Skin epidermis (tissue), 12 donors: ENCODE measurements around the gene AFF3.

Experiments
- H3K27ac ChIP-seq, 21 experiments: fragments of 200-600 bp; sonication (generic) in 11 of 21; one replicate each; pipeline ENCODE4 v1.5.0; 2020; ENCODE audit warnings: mild to moderate bottlenecking in 3 of 21, inconsistent platforms in 2 of 21, moderate library complexity in 2 of 21
- H3K4me3 ChIP-seq, 7 experiments: fragments of 200-600 bp; sonication (generic) in 2 of 7; one replicate each; pipeline ENCODE4 v1.5.0; 2020; ENCODE audit warnings: inconsistent platforms in 2 of 7, mild to moderate bottlenecking in 2 of 7, moderate library complexity in 1 of 7

The AFF3 gene

DNA sequence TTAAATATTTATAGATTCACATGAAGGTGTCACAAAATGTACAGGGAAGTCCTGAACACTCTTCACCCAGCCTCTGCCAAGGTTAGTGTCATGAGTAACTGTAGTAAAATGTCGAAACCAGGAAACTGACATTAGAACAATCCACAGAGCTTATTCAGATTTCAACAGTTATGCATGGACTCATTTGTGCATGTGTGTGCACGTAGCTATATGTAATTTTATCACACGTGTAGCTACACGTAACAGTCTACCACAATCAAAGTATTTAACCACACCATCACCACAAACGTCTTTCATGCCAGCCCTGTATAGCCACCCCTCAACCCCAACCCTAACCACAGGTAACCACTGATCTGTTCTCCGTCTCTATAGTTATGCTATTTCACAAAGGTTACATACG lies 440.9 kb downstream of the AFF3 start:
- no peak overlapping the region for H3K27ac ChIP-seq
- H3K4me3 ChIP-seq: no peak overlapping the region

DNA sequence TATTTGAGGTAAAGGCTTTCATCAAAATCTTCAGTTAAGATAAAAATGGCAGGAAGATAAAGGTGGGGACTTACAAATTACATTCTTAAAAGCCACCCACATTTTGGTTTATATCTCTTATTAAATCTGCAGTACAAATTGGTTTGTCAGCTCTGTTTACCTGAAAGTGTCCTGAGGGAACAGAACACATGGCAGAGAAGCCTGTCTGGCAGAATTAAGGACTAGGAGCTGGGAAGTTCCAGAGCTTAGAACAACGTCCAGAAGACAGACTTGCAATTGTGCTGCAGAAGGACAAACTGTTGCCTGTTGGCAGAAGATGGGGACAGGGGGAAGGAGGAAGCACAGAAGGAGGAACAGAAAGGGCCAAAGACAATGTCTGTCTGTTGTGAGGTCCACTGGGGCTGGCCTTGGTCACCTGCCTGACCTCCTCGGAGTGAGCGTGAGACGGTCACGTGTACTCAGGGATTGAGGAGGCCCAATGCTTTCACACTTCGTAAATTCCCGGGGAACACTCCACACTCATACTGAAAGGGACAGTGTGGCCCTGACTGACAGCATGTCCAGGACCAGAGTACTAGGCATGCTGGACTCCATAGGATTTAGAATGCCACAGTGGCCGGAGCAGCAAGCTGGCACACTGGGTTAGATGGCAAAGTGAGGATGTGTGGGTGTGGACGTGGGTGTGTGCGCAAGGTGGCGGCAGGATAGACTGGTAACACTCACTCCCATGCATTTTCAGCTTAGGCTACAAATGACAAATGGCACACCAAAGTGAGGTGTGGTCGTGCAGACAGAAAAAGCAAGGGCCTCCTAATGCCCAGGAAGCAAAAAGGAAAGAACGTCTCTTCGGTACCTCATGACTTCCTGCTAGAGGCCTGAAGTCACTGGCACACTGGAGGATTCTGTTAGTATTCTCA lies 441.6 kb downstream of the AFF3 start:
- Histone ChIP-seq H3K4me3 (no peak overlapping the region), H3K27ac (peak overlapping the region in 2 of 21 experiments; percentile 2 to 8)

DNA sequence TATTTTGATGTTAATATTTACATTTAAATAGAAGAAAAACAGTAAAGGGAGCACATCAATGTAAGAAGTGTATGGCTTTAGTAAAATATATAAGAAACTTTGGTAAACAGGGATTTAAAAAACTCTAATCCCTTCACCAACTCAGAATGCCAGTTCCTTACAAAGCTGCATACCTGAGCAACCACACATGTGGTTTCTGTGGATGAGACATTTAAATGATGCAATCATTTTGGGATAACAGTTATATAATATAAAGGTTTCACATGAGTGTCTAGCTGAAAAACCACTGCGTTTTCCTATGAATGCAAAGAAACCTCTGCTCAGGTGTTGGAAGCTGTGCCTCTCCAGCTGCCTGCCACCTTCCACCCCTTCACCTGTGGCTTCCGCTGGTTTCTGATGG lies 443.5 kb downstream of the AFF3 start:
- H3K27ac ChIP-seq: peak overlapping the region in 1 of 21 experiments; percentile 9
- H3K4me3 ChIP-seq: no peak overlapping the region

DNA sequence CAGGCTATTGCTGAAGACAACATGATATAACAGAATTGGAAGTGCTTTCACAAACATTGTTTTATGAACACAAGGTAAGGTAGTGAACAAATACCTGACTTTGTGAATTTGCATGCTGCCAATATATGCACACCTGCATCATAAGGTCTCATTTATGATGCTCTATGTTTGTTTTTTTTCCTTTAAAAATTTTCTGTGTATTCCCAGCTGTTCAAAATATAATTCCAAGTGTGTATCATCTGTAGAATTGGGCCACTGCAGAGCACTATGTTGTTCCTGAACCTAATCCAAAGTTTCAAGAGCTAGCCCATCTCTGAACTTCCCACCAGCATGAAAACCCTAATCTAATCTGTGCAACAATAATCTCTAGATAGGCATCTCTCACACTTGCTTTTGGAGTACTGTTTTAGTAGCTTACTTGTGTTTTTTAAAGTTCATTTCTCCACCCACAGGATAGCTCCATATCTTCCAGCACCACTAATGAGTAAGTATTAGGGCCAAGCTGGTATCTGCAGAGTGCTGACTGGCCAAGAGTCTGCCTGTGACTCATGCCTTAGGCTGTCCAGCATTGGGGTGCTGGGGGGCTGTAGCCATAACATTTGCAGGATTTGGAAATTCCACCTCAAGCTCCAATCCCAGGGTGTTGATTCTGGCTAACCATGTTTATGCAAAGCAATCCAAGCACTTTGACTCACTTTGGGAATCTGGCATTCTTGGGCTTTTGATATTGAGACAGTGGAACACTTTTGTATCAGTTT lies 444.4 kb downstream of the AFF3 start:
- no peak overlapping the region for H3K4me3 ChIP-seq

DNA sequence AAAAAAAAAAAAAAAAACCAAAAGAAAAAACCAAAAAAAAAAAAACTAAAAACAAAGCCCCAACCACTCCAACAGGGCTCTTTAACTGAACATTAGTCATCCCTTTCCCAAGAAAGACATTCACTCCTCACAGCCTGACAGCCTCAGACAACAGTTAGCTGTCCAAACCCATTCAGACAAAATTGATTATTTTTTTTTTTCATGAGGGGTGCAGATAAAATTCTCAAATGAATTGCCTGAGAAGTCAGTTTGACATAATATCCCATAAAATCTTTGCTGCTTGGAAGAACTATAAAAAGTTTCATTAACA lies 446.5 kb downstream of the AFF3 start:
- H3K27ac ChIP-seq: no peak overlapping the region
- no peak overlapping the region for H3K4me3 ChIP-seq

More for the DNA sequence above, 444.4 kb downstream of the AFF3 start:
- H3K27ac ChIP-seq: peak overlapping the region in 1 of 21 experiments; percentile 7

DNA sequence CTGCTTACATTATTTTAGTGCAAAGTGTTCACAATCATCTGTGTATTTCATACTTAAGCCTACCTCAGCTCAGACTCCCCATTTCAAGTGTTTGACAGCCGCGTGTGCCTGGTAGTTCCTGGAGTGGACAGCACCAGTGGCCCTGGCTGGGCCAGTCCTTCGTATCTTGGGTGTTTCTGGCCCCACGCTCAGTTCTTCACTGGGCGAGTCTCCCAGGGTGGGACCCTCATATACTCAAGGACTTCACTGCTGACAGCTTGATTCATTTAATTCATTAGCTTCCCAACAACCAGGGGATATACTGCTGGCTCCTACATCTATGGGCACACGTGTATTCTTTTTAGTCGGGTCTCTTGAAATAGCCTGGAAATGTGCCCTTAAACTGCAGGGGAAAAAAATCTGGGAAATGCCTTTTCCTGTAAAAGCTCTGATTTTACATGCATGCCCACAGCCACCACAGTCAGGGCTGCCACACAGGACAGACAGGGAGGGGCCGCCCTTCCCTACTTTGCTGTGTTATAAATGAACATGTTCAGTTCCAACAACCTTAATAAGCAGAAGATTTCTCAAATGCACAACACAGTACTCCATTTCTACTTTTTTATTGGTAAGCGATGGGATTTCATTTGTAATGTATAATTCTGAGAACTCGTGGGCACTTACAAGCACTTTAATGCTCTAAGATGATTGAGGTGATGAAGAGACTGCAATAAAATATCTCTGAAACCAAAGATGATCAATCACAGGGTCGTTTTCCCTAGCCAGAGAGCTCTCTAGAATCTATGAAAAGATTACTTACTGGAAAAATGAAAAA lies 447.1 kb downstream of the AFF3 start:
- H3K27ac ChIP-seq: peak overlapping the region in 1 of 21 experiments; percentile 29
- no peak overlapping the region for H3K4me3 ChIP-seq

DNA sequence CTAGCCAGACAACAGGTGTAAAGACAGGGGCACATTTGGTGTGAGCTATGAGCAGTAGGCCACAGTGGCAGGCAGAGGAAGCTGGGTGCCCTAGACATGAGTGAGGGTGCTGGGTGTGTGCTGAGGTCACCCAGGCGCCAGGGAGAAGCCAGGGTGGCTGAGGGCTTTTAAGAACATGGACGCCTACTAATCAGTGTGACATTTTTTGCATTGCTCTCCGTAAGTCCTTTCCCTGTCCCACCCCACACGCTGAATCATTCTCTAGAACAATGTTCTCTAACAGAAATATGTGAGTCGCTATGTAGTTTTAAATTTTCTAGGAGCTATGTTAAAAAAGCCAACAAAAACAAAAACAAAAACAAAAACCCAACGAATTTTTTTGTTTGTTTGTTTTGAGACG lies 448.1 kb downstream of the AFF3 start:
- Histone ChIP-seq H3K27ac (no peak overlapping the region), H3K4me3 (no peak overlapping the region)

DNA sequence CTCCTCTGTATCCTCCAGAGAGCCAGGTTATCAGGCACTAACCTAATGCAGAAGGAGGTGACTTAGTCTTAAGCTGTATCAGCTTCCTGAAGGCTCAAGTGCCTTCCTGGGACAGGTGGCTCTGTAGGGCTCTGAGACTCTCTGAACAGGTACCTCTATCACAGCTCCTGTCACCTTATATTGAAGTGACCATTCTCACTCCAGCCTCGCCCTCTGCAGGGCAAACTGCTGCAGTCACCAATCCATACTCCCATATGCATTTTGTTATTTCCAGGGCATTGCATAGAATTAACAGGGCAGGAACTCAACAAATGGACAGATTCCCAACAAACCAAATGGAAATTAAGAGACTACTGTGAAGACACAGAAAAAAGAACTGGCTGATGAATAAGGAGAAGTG lies 449.6 kb downstream of the AFF3 start:
- Histone ChIP-seq H3K27ac (no peak overlapping the region), H3K4me3 (no peak overlapping the region)

DNA sequence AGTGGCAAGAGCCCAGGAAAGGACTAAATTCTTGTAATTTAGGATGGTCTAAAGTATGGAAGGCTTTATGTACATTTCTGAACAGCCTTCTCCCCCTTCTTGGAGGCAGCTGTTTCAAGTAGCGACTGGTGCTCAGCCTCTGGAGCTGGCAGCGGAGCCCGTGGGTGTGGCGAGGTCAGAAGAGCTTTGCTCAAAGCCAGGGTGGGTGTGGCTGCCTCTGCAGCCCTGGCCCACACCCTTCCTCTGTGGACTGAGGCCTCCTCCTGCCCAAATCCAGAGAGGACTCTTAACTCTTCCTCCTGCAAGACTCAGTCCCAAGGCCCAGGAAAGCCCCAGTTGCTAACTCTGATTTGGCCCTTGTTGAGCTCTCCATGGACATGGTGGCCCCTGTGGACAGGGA lies 450.5 kb downstream of the AFF3 start:
- H3K4me3 ChIP-seq: no peak overlapping the region
- H3K27ac ChIP-seq: no peak overlapping the region

DNA sequence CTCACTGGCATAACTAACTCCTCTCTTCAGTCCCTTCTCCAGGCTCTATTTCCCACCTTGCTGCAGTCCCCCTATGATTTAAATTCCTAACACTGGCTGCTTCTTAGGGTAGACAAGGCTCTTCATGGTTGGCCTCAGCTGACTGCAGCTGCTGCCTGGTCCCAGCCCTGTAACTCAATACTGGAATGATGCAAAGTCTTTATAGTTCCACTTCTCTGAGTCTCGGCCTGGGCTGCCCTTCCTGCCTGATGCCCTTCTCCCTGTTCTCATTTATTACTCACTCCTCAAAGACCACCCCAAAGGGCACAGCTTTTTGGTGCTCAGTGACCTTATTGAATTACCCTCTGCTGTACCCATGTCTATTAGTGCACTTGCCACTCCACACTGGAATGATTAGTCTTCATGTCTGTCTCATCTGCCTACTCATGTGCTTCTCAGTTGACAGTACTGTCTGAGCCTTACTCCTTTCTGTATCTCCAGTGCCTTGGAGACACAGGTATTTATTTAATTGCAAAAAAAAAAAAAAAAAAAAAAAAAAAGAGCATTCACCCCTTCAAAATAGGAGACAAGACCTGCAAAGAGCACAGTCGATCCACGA lies 453.1 kb downstream of the AFF3 start:
- Histone ChIP-seq H3K4me3 (no peak overlapping the region), H3K27ac (no peak overlapping the region)

DNA sequence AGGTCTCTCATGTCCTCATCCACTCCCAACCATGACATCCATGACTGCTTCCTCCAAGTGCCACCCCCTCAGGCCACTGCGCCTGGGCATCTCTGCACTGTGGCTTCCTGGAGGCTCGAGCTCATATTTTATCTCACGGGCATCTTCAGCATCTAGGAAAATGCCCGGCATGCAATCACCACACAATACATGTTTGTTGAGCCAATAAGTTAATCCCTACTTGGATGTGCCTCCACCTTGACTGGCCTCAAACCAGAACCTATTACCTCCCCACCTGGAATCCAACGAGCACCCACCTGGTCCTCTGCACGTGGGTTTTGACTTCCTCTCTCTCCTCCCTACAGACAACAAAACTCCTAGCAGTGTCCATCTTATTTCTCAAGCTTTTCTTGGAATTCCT lies 453.7 kb downstream of the AFF3 start:
- Histone ChIP-seq H3K27ac (no peak overlapping the region), H3K4me3 (no peak overlapping the region)

DNA sequence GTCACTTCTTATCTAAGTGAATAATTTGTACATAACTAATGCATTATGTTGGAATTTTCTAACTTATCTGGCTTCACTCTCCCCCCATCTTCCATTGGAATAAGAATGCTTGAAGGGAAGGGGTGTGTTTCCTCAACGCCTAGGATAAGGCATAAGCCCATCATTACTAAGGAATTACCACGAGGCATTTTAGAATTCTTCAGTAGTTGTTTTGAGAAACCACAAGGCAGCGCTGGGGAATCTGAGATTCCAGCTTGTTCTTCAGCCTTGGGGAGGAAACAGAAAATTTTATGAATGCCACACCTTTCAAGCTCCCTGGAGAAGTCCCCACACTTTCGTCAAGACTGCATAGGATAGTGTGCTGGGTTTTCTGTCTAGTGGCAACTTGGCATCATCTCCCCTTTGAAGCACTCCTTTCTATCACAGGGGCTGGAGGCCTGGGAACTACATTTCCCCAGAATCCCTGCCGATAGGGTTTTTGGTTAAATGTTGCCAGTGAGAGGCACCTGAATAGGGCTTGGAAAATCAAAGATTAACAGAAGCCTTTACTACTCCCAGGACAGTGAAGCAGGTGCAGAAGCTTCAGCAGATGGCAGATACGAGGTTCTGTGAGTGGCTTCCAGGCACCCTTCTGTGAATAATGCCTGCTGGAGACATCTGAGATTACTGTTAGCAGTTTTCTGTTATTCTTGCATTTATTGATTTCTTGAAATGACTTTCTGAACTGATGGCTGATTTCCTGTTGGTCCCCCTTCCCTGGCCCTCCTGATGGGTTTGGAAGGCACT lies 459.9 kb downstream of the AFF3 start:
- peak overlapping the region in 1 of 21 experiments; percentile 13 for H3K27ac ChIP-seq

DNA sequence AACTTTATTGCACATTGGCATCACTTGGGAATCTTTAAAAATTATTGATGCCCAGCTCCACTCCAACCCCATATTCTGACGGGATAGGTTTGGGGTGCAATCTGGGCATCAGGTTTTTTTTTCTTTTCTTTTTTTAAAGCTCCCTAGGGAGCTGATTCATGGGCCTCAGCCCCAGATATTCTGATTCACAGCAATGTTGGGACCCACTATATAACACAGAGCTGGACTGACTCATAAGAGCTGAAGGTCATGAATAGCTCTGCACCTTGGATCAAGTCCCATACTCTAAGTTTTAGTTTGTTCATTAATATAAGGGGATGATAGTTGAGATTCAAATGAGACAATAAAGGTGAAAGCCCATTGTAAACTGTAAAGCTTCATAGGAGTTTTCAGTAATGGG lies 461.4 kb downstream of the AFF3 start:
- Histone ChIP-seq H3K4me3 (no peak overlapping the region), H3K27ac (no peak overlapping the region)

More for the DNA sequence above, 459.9 kb downstream of the AFF3 start:
- H3K4me3 ChIP-seq: no peak overlapping the region

DNA sequence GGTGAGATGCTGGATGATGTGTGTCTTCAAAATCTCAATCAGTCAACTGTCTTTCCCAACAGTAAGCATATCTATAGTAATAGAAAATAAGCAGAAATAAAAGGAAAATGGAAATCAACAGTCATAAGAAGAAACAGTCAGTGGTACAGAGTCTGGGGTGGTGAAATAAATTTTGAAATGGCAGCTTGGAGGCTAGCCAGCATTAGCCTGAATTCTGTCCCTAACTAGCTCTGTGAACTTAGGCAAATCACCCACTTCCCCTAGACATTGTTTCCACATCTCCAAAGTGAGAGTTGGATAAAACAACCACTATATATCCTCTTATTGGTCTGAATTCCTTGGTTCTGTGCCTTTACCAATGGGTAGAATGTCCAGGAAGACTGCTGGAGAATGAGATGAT lies 462.9 kb downstream of the AFF3 start:
- no peak overlapping the region for H3K27ac ChIP-seq
- no peak overlapping the region for H3K4me3 ChIP-seq

DNA sequence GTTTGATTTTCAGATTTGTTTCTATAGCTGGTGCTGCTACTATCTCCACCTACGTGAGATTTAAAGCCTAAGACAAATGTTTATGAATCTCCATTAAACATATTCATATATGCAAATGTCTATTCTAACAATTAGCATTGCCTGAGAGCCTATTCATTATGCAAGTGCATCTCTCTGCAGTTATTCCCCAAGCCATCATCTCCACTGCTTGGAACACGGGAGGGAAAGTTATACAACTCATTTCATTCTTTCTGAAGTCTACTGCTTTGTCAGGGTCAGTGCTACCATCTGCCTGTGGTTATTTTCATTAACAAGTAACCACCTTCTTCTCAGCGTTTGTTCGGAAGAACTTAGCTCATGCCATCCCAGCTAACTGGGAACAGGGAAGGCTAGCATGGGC lies 463.8 kb downstream of the AFF3 start:
- Histone ChIP-seq H3K4me3 (no peak overlapping the region), H3K27ac (no peak overlapping the region)

DNA sequence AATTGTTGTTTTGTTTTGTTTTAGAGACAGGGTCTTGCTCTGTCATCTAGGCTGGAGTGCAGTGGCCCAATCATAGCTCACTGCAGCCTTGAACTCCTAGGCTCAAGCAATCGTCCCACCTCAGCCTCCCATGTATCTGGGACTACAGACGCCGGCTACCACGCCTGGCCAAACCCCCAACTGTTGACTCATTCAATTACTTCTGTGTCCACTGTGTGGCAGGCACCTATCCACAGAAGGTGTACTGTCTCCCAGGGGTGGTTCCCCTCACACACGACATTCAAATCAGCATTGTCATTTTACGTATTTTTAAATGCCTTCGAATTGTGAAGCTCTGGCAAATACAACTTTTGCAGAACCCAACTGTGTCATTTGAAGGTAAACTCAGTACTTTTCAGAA lies 464.6 kb downstream of the AFF3 start:
- Histone ChIP-seq H3K4me3 (no peak overlapping the region), H3K27ac (no peak overlapping the region)

DNA sequence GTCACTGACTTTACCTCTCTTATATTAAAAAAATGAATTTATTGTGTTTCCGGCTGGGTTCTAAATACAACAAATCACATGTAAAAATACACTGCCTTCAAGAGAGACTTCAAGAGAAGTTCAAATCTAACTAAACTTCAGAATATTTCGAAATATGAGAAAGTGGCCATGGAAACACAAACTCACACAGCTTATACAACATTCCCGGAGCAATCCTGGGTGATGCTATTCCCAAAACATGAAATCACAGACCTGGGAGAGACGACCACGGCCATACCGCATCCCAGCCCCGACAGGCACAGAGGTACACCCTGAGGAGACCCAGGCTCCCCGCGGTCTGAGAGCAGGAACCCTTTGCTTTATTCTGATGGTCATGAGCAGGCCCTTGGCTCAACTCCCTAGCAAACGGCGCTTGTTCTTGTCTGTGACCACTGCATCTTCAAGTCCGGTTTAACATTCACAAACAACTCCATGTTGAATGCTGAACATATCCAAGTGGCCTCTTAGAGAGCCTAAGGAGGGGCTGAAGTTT lies 467.2 kb downstream of the AFF3 start:
- no peak overlapping the region for H3K27ac ChIP-seq
- no peak overlapping the region for H3K4me3 ChIP-seq

DNA sequence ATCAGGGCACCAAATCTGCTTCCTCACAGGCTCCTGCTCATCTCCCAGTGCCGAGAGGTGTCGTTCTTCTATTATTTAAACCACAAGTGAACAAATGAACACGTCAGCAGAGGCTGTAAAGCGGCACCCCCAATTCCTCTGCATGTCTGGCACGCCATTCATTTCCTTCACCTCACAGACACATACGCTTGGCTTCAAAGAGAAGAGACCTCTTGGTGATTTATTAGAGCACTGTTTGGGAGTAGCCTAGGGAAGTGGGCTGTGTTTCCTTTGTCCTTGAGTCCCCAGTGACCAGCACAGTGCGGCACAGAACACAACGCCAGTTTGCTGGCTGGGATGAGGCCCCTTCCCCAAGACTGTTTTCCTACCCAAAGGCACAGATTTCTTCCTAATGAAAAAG lies 468.3 kb downstream of the AFF3 start:
- no peak overlapping the region for H3K27ac ChIP-seq
- H3K4me3 ChIP-seq: no peak overlapping the region

DNA sequence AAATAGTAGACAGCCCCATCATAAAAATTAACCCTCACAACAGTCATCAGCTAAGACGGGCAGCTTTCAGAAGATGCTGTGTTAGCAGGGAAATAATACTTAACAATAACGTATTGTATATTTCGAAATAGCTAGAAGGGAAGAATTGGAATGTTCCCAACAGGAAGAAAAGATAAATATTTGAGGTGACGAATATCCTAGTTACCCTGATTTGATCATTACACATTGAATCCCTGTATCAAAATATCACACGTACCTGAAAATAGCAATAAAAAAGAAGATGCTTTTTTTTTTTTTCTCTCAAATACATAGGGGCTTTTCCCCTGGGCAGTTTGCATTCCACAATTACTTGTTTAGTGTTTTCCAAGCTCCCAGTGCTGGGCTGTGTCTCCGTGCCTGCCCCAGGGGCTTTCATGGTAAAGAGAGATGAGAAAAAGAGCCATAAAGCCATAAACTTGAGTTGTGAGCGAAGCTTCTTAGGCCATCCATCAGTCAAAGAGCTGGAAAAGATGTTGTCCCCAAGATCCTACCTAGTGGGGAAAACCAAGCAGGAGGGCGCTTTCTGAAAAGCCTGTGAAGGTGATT lies 469.5 kb downstream of the AFF3 start:
- no peak overlapping the region for H3K27ac ChIP-seq
- H3K4me3 ChIP-seq: no peak overlapping the region
